ENCODE results near the gene GRIP1. TPM values are rescaled to one million over a fixed set of nuclear protein-coding genes. Genes with fewer than 3 reads are reported as not detected.

GRIP1 gene
- total RNA-seq, 1 donor from 2014 or later: 7.7 TPM

DNA sequence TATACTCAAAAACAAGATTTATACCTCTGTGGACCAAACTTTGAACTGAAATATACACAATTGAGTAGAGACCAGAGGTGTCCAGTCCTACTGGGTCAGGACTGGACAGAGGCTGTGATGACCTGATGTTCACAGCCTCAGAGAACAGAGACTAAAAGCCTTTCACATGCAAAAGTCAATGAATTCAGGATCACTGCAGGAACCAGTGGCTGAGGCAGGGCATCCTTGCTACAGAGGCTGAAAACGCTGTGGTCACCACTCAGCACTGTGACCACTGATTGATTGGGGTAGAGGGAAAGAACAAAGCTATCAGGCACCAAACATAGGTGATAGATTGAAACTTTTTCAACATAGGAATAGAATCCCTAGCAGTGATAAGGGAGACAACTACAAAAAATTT is 25.1 kb downstream of the GRIP1 start:
- intact Hi-C loops (cut with micrococcal nuclease): no loop called here
- ATAC-seq (no peak), DNase-seq (no peak)

DNA sequence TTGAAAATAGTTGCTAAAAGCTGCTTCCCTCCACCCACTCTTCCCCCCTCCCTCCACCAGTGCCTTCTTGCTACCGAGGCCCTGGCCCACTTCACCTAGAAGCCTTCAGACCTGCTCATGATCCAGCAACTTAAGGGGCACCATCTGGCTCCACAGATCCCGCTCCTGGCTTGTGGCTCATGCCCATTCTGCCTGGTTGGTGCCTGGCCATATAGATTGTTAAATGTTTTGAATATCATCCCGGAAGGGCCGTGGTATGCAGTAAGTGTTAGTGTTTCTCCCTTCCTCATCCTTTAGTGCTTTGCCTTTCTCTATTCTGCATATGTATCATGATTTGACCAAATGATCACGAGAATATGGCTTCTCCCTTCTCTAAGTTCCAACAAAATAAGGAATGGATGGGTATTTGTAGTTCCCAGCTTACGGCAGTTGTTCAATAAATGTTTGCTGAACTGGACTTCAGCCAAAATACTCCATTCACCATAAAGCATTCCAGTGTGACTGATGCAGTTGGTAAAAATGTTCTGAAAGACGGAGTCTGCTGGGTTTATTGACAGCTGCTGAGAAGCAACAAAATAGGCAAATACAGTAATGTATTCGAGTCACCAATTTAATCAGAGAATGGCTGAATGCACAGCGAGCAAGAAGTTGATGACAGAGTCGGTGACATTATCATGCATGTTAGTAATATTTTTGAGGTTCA is 30.7 kb downstream of the GRIP1 start:
- DNase-seq: peak; percentile 13
- intact Hi-C loops (cut with micrococcal nuclease): no loop called here
- no peak for ATAC-seq

DNA sequence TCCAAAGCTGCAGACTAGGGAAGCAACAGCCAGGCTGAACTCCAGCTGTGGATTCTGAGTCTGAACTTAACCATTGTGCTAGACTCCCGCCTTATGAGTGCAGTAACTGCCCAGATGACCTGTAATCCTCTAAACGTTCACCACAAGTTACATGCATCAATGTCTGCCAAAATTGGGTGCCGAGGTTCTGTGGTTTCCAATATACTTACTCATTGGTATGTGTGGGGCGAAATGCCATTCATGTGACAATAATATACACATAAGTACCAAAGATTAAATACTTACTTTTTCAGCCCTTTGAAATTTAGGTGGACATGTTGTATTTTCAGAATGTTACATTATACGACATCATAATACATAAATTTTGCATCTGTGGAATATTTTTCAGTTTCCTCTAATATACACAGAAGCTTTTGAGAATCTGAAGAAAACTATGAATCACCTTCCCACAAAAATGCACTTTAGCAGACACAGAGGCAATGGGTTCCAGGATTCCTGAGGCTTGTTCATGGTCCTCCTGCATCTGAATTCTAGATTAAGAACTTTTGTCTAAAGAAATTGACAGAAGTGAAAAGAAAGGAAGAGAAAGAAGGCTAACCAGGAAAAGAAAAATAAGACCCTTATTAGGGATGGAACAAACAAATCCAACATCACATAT is 31.7 kb downstream of the GRIP1 start:
- ATAC-seq: no peak
- intact Hi-C loops (cut with micrococcal nuclease): no loop called here
- no peak for DNase-seq

DNA sequence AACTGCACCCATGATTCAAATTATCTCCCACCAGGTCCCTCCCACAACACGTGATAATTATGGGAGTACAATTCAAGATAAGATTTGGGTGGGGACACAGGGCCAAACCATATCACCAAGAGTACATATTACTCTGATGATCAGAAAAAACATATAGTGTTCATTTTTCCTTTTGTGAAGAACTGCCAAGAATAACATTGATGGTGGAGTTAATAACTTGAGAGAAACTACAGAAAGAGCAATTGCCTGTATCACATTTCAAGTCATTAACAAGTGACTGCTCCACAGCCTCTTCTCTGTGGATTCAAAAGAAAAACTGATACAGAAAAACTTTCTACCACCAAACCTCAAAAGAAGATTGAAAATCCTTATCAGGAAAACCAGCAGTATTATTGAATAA is 34.7 kb downstream of the GRIP1 start:
- intact Hi-C loops (cut with micrococcal nuclease): no loop called here
- no peak for DNase-seq
- no peak for ATAC-seq

DNA sequence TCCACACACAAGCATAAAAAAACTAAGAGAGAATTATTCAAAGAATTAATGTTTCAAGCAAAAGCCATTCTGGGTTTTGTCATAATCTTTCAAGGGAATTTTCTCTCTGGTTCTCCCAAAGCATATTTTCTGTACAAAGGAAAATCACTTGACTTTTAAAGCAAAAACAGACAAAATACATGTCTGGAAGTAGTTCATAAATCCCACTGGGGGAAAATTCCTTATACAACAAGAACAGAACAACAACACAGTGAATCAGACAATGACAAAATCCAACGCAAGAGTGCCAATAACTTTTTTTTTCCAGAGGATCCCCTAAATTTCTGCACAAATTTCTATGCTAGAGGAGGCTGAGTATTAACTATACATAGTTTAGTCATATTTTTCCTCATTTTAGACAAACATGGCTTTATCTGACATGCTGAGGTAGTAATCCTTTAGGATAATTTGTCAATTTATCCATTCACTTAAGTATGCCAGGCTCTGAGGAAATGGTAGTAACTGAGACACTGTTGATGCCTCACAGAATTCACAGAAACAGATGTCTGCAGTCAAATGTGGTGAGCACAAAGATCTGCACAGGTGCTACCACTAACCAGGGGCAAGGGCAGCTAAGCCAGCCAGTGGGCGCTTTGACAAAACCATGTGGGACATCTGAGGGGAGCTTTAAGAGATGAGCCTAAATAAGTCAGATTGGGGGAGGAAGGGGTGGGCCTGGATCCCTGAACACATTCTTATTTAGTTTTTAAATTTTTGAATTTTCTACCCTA is 38.0 kb downstream of the GRIP1 start:
- DNase-seq (no peak), ATAC-seq (no peak)
- intact Hi-C loops (cut with micrococcal nuclease): no loop called here

DNA sequence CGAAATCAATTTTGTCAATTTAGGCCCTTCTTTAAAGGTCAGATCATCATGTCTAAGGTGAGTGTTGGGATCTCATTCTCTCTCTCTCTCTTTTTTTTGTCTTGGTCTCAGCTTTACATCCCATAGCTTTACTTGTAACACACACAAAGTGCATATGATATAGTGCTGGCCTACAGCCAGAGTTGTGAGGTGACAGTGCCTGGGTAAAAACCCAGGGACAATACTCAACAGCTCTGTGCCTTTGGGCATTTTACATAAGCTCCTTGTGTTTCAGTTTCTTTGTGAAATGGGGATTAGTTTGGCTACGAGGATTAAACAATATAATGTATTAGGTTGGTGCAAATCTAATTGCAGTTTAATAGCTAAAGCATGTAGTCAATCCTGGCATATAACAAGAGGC is 40.2 kb downstream of the GRIP1 start:
- DNase-seq (no peak), ATAC-seq (no peak)
- intact Hi-C loops (cut with micrococcal nuclease): no loop called here

DNA sequence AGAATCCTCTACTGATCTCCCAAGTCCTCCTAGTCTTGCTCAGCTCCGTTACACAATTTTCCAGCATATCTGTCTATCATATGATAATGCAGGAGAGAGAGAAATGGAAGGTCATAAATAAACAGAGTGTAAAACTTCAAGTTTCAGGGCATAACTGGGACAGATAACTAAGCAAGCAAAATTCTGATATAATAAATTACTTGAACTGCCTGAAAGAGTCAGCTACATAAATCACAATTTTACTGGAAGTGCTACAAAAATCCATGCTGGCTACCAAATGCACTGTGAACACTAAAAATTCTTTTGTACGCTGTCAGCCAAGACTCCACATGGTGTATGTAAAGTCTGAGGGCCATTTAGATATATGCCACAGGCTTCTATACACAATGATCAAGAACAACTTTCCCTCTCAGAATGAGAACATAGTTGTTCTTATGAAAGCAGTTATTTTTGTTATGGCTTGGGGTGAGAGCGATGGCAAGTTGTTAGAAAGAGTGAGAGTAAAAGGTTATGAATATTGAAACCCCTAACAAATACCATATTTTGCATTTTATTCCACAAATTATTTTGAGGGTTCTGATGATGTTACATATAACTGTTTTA is 41.1 kb downstream of the GRIP1 start:
- DNase-seq (no peak), ATAC-seq (no peak)
- intact Hi-C loops (cut with micrococcal nuclease): no loop called here

DNA sequence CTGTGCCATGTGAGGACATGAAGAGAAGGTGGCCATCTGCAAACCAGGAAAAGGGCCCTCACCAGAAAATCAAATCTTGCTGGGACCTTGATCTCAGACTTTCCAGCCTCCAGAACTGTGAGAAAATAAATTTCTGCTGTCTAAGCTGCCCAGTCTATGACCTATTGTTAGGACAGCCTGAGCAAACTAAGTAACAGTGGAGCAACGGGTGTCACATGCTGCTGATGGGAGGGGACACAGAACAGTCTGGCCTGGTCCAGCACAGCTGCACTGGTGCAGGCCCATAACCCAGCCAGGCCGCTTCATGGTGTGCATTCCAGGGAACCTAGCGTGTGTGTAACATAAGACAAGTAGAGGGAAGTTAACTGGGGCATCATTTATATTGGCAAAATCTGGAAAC is 42.1 kb downstream of the GRIP1 start:
- DNase-seq (peak; percentile 50), ATAC-seq (peak; percentile 90)
- intact Hi-C loops (cut with micrococcal nuclease): no loop called here

DNA sequence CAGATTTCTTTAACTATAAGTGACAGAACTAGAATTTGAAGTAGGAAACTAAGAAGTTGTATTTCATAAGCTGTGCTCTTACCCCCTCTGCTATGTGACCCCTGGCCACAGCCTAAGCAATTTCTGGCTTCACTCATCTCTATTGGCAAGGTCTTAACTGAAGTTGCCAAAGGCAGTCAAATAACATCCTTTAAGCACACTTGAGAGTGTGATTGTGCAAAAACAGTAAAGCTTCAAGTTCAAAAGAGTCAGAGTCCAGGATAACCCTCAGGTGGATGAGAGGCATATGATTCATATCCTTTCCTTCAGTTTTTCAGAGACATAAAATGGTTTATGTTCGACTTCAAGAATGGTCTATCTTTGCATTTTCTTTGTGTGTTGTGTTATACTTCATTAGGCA is 45.2 kb downstream of the GRIP1 start:
- no peak for ATAC-seq
- intact Hi-C loops (cut with micrococcal nuclease): no loop called here

DNA sequence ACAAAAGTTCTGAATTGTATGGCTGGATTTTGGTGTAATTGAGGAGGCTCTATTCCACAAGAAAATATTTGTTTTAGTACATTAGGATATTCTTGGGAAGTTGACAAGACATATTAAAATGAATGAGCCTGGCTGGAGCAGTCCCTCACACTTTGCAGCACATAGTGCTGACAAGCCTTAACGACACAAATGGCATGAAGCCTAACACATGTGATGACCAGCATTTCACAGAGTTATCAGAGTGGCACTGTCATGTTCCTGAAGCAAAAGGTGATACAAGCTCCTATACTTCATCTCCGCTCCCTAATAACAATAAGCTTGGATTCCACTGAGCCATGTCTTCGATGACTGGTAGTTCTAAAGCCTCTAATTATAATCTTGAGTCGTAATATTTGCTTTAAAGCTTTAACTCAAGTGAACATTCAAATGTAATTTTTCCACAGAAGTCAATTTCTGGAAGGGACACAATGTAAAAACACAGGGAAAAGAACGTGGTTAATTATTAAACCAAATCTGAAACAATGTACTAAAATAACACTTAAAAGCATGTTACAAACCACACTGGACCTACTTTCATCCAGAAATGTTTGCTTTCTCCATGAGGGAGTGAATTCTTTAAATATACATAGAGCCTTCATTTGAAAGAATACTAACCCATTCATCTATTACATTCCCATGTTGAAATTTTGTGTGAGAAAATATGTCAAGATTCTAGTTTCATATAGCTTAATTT is 49.6 kb downstream of the GRIP1 start:
- ATAC-seq (peak; percentile 59), DNase-seq (no peak)
- intact Hi-C loops (cut with micrococcal nuclease): no loop called here

More for the DNA sequence above, 45.2 kb downstream of the GRIP1 start:
- no peak for DNase-seq

DNA sequence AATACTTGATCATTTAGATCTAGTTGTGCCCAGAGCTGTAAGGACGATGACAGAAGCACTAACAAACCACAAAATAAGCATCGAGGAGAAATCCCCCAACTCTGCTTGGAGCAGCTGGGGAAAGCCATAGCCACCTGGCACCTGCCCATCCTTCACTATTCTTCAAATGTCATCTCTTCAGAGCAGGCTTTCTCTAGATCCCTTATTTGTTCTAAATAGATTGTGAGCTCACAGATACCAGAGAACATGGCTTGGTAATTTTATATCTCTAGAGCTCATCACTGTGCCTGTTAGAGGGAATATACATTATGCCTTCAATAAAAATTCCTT is 50.9 kb downstream of the GRIP1 start:
- intact Hi-C loops (cut with micrococcal nuclease): no loop called here
- ATAC-seq (no peak), DNase-seq (no peak)

DNA sequence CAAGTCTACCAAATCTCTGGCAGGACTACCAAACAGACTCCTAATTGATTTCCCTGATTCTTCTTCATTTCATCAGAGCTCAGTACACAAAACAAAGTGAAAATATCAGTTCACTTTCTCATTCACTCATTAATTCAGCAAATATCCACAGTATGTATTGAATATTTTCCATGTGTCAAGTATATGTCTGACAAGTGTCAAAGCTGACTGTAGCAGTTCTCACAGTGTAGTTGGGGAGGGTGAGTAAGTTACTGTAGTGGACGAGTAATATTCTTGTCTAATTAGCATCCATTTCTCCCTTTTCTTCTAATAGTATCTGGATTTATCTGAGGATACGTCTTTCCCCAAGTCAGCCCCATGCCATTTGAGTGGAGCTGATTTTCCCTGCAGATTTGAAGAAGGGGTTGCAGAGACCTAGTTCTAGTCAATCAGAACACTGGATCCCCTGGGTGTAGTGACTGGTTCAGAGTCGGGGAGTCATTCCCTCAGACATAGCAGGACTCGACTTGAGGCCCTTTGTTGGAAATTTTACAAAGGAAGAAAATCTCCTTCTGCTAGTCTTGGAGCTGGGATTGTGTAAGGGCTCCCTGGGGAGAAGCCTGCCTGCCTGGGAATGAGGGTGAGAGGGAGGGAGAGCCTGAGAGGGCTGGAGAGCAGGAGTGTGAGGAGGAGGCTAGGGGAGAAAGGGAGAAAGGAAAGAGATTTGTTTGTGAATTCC is 51.4 kb downstream of the GRIP1 start:
- intact Hi-C loops (cut with micrococcal nuclease): no loop called here
- DNase-seq: peak; percentile 29
- ATAC-seq: peak; percentile 50

DNA sequence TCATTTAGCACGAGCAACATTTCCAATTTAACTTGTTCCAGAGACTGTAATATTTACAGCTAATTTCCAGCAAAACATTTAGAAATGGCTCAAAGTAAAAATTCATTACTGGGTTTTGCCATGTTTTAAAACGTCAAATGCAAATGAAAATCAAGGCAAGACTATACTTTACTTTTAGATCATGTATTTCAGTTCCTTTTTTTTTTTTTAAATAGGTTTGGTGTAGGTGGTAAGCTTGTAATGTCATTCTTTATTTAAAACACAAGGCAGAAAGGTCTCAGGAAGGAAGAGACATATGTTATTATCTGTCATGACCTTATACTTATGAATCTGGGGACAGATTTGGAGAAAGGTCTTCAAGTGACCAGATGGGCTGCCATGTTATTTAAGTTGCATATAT is 54.1 kb downstream of the GRIP1 start:
- no peak for DNase-seq
- intact Hi-C loops (cut with micrococcal nuclease): no loop called here
- ATAC-seq: no peak

DNA sequence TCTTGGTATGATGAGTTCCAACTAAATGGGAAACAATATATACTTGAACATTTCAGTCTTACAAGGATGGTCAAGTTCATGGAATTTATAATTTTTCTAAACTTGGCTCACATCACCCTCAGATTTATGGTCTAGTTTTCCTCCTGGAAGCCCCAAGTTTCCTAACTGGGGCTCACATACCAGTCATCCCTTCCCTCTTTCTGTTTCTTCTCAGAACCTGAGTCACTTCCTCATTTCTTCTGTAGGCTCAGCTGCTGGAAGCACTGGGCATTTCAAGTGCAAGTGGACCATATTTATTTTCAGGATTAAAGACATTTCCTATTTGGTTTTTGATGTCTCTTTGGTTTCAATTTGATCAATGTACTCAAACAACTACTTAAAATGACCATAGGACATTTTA is 55.4 kb downstream of the GRIP1 start:
- no peak for DNase-seq
- intact Hi-C loops (cut with micrococcal nuclease): no loop called here
- no peak for ATAC-seq

DNA sequence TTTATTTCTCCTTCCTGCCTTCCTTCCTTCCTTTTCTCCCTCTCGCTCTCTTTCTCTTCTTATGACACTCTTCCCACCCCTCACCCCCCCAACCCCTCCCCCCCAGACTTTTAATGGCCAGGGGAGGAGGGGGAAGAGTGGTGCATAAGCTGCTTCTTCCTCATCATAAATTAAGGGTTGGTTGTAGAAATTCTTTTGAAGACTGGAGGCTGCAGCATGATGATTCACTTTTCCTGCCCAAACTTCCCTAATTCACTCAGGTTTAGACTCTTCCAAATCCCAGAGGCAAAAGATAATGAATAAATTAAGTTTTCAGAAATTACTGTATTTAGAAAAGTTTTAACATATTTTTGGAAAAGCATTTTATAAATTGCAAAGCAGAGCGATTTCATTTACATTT is 58.2 kb downstream of the GRIP1 start:
- intact Hi-C loops (cut with micrococcal nuclease): no loop called here
- DNase-seq (no peak), ATAC-seq (no peak)

DNA sequence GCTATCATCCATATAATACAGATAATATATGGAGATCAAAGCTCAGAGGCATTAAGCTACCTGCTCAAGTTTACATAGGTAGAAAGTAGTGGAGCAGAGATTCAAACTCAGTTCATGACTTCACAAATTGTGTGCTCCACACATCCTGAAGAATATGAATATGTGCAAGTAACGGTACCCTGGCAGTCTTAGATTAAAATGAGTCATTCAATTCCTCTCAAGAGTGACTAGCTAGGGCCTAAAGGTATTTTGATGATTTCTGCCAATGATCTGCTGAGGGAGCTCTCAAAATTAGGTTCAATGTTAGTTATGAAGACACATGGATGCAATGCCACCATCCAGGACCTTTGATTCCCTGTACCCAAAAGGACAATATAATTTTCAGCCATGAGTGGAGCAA is 58.9 kb downstream of the GRIP1 start:
- ATAC-seq (no peak), DNase-seq (no peak)
- intact Hi-C loops (cut with micrococcal nuclease): no loop called here

DNA sequence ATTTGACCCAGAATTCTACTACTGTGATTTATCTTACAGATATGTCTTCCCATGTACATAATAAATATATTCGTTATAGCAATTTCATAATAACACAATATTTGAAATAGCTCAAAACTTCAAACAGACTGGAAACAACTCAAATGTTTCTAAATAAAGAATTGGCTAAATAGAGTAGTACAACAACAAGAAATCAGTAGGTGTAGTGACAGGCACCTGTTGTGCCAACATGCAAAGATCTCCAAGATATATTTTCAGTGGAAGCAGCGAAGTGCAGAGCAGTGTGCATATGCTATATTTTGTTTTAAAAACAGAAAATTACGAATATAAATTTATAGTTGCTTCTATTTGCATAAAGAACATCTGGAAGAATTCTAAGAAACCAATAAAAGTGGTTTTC is 60.9 kb downstream of the GRIP1 start:
- ATAC-seq (no peak), DNase-seq (no peak)
- intact Hi-C loops (cut with micrococcal nuclease): no loop called here

DNA sequence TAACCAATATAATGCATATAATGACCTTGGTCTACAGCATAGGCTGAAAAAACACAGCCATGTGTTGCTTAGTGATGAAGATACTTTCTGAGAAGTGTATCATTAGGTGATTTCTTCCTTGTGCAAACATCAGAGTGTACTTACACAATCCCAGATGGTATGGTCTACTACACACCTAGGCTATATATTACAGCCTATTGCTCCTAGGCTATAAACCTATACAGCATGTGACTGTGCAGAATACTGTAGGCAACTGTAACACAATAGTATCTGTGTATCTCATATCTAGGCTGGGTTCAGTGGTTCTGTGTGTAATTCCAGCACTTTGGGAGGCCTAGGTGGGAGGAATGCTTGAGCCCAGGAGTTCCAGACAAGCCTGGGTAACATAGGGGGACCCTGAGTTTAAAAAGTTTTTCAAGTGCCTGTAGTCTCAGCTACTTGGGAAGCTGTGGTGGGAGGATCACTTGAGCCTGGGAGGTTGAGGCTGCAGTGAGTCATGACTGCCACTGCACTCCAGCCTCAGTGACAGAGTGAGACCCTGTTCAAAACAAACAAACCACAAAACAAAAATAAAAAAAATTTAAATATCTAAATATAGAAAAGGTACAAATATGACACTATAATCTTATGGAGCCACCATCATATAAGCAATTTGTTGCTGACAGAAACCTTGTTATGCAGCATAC is 66.6 kb downstream of the GRIP1 start:
- intact Hi-C loops (cut with micrococcal nuclease): no loop called here
- no peak for ATAC-seq

More for the DNA sequence above, 66.6 kb downstream of the GRIP1 start:
- DNase-seq: no peak

Measured in left ventricle myocardium superior (tissue), 1 donor.